H4 (cell line): ENCODE data around the gene TIMMDC1. TPM values are rescaled to one million over a fixed set of nuclear protein-coding genes. Genes with fewer than 3 reads are reported as not detected.
"Not testable (repeated sequence)": the region's sequence is repeated elsewhere in the genome, so short reads cannot be mapped to it uniquely, and the experiment has no call there.

Experiments used
- DNase-seq: peaks from one replicate; pipeline ENCODE4 v3.0.0-alpha.2; 2015; ENCODE audit warnings: low spot score
- total RNA-seq: library from RNA; depleted of rRNA; stranded (reverse); fragments of >200 nt; shearing (Covaris generic); gene quantifications from 2 replicates; pipeline ENCODE4 v1.2.3, GENCODE V29; 2014

TIMMDC1 gene
- total RNA-seq, 1 experiment from 2014 or later = 112 TPM

DNA sequence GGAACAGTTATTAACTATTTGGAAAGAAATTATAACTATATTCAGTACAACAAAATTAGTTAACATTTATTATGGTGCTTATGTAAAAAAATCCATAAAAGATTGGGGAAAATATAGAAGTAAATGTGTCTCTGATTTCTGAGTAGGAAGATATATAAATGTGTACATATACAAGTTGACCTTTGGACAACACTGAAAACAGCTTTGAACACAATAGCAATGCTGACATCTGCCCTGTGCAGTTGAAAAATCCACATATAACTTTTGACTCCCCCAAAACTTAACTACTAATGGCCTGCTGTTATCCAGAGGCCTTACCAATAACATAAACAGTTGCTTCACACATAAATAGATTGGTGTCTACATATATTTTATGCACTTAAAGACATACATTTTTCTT lies 12.3 kb downstream of the TIMMDC1 start:
- DNase-seq = no peak

- DNase-seq = no peak
Observed at GRCh38 chr3:119514637-119515036, 16.3 kb downstream of the TIMMDC1 start.

- DNase-seq = no peak
Observed at GRCh38 chr3:119517112-119517511, 18.8 kb downstream of the TIMMDC1 start.

- DNase-seq = no peak
Observed at GRCh38 chr3:119518026-119518425, 19.7 kb downstream of the TIMMDC1 start.

DNA sequence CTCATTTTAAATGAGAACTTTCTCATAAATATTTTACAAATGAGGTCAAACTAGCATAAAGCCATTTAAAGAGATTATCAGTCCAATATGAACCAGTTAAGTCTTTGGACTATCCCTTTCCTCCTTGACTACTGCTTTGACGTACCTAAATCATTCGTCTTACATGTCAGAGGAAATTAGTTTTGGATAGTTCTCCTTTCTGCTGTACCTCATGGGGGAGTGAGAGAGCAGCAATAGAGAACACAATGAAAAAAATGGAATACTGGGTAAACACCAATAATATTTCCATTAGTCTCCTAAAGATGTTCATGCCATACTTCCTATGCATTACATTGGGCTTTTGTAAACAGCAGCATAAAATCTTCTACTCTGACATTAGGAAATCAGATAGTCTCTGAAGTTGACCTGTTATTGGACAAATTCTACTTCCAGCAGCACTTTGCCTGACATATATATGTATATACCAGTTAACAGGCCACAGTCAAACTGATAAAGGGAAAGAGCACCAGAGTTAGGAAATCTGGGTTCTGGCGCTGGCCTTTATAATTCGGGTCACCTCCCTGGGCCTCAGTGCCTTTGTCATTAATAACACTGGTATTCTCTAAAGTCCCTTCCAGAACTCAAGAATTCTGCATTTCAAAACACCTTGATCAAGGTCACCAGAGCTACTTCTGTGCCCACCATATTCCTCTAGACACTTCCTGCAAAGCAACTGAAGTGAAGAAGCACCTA lies 26.8 kb downstream of the TIMMDC1 start:
- no peak for DNase-seq

DNA sequence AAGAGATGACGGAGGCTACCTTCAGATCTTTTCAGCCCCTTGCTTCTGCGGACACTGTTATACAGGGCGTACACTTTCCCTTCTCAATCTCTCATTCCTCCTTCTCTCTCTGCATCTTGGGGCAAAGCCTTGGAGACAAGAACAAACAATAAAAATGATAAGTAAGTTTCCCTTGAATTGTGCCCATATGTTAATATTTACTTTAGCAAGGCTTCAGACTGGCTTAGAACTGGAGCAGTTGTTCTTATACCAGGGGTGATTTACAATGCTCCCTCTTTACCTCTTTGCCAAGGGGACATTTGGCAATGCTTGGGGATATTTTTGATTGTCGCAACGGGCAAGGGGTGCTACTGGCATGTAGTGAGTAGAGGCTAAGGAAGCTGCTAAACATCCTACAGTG lies 29.4 kb downstream of the TIMMDC1 start:
- no peak for DNase-seq

- DNase-seq = no peak
Observed at GRCh38 chr3:119529883-119530282, 31.5 kb downstream of the TIMMDC1 start.

- DNase-seq = no peak
Observed at GRCh38 chr3:119530456-119530855, 32.1 kb downstream of the TIMMDC1 start.

DNA sequence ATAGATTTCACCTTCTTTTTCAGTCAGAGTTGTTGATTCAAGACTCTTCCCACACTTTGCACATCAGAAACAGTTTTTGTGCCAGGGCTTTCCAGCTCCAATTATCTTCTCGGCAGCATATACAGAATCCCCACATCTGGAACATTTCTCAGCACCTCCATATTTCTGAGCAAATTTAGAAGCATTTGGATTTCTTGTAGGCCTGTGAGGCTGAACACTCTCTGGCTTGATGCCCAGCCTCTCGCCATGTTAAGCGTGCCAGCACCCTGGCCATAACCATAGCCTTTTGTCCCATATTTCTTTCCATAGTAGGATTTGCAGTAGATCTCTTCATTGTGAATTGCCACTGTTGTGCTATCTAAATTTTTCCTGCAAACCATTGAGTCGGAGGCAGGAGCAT lies 32.8 kb downstream of the TIMMDC1 start:
- DNase-seq = no peak

DNA sequence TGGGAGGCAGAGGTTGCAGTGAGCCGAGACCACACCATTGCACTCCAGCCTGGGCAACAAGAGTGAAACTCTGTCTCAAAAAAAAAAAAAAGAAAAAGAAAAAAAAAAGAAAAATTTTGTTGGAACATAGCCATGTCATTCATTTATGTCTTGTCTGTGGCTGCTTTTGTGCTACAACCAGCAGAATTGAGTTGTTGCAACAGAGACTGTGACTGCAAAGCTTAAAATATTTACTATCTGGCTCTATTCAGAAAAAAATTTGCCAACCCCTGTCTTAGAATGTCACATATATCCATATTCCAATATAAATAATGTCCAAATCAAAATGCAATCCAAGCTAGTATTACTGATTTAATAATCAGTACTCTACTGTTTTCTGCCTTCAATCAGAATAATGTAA lies 35.9 kb downstream of the TIMMDC1 start:
- DNase-seq = no peak

DNA sequence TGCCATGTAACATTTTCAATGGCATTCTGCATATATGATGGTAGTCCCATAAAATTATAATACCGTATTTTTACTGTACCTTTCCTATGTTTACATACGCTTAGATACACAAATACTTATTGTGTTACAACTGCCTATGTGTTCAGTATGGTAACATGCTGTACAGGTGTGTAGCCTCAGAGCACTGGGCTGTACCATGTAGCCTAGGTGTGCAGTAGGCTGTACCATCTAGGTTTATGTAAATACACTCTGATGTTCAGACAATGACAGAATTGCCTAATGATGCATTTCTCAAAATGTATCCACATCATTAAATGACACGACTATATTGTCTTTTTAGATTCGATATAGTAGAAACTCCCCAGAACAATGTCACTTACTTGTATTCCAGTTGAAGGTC lies 38.4 kb downstream of the TIMMDC1 start:
- no peak for DNase-seq

DNA sequence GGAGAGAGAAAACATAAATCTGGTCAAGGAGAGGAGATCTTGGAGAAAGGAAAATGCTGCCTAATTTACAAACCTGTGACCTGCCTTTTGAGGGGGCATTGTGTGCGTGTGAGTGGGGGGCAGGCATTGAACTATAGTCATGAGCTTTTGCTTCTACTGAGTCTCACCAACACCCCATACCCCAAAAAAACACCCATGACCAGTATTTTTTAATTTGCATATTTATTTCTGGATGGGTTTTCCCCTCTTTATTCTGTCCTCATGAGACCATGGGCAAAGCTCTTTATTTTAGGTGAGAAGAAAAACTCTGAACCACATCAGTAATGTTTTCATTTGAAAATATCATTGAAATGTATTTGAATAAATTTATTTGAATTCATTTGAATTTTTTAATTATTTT lies 40.4 kb downstream of the TIMMDC1 start:
- DNase-seq = no peak

DNA sequence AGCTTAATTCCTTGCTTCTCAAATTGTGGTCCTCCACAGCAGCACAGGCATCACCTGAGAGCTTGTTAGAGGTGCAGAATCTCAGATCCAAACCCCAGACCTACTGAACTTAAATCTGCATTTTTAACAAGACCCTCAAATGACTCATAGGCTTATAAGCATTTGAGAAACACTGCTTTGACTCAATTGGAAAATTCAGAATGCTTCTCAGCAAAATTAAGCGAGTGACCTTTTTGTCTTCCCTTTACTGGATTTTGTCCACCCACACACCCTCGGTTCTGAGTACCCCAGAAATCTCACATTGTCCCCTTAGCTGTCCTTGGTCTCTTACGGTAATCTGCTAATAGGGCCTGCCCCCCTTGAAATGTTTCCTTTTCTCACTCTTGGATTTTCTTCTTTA lies 43.2 kb downstream of the TIMMDC1 start:
- no peak for DNase-seq

GRCh38 chr3:119542168-119542767 lies 43.9 kb downstream of the TIMMDC1 start:
- no peak for DNase-seq

GRCh38 chr3:119543147-119543546 lies 44.8 kb downstream of the TIMMDC1 start:
- DNase-seq = no peak

GRCh38 chr3:119547227-119547626 lies 48.9 kb downstream of the TIMMDC1 start:
- no peak for DNase-seq

GRCh38 chr3:119548341-119548740 lies 50.0 kb downstream of the TIMMDC1 start:
- DNase-seq = no peak

GRCh38 chr3:119550192-119550910 lies 52.0 kb downstream of the TIMMDC1 start:
- DNase-seq = no peak

- DNase-seq = no peak
Observed at GRCh38 chr3:119551598-119551997, 53.3 kb downstream of the TIMMDC1 start.

DNA sequence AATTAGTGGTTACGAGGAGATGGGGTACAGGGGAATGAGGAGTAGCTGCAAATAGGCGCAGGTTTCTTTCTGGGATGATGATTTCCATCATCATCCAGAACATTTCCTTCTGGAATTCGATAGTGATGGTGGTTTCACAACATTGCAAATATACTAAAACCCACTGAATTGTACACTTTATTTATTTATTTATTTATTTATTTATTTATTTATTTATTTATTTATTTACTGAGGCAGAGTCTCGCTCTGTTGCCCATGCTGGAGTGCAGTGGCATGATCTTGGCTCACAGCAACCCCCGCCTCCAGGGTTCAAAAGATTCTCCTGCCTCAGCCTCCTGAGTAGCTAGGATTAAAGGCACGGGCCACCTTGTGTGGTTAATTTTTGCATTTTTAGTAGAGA lies 54.6 kb downstream of the TIMMDC1 start:
- DNase-seq = not testable (repeated sequence)

DNA sequence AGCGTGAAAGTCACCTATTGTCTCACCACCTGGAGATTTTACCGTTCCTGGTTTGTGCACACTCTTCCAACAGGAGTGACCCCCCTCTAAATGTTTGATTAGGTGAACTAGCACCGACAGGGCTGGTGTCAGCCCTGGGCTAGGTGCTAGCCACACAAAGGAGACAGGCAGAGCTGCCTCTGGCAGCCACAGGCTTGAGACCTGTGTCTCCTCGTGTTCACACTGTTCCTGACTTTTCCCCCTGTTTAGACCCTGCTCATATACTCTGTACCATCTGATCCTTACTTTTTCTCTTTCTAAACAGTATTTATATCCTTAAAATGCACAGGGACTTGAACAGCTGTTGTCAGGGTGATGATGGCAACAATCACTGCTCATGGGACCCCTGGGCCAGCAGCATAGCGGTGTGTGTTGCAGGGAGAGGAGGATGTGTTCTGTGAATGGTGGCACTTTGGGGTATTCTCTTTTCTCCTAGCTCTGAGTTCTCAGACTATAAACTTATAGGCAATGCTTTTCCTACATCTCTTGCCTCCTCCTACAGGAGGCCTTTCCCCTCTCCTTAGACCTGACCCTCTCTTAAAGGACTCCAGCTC lies 55.6 kb downstream of the TIMMDC1 start:
- no peak for DNase-seq

GRCh38 chr3:119555309-119555735 lies 57.0 kb downstream of the TIMMDC1 start:
- no peak for DNase-seq

DNA sequence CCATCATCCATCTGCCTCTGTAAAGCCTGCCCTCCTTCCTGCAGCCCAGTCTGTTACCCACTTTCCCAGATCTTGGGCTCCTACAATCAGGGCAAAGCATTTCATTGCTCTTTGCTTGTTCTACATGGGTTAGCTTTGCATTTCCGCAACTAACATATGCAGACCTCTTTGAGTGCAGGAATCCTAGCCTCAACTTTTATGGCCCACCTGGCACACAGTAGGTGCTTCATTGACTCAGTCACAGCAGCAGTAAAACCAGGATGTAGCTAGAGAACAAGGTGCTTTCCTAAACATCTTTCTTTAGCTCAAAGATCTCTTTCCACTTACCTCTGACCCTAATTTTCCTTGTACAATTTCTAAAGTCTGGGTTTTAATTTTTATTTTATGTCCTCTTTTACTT lies 57.6 kb downstream of the TIMMDC1 start:
- no peak for DNase-seq
